Common myeloid progenitor, CD34-positive (primary cell): Measurements from ENCODE around the gene SLCO4A1.

Experiments
- CTCF ChIA-PET: fragments of 350-600 bp; sonication (Branson Sonifier 250); formaldehyde crosslinking; loops from one replicate; lab custom pipeline; 2021; ENCODE audit warnings: antibody characterized with exemption; lab: Charles Lee
- POLR2A ChIA-PET: fragments of 350-600 bp; sonication (Branson Sonifier 250); formaldehyde crosslinking; loops from one replicate; lab custom pipeline; 2021; ENCODE audit warnings: antibody characterized with exemption; lab: Charles Lee
- DNase-seq, 3 donors: peaks; one replicate each; pipeline versions ENCODE4 v3.0.0 to v3.0.0-alpha.2; 2013
- H3K27ac ChIP-seq, 2 experiments: 1 replicate in 1 of 2; 2 replicates in 1 of 2; pipeline ENCODE4 v1.7.0; 2013; ENCODE audit warnings: inconsistent platforms in 2 of 2, low read length in 2 of 2, mild to moderate bottlenecking in 2 of 2, low read depth in 1 of 2, moderate library complexity in 1 of 2; ENCODE audit not compliant: severe bottlenecking in 2 of 2, insufficient read depth in 1 of 2, poor library complexity in 1 of 2
- H3K27me3 ChIP-seq, 5 experiments: replicated peaks in 2 of 5; 1 replicate in 3 of 5; 2 replicates in 2 of 5; pipeline versions ENCODE4 v1.6.1 to v1.7.0; 2013; ENCODE audit warnings: low read length in 4 of 5, mild to moderate bottlenecking in 2 of 5, moderate library complexity in 2 of 5, inconsistent platforms in 1 of 5; ENCODE audit not compliant: insufficient read depth in 5 of 5, control insufficient read depth in 4 of 5
- H3K36me3 ChIP-seq, 4 experiments: 1 replicate in 2 of 4; 2 replicates in 2 of 4; pipeline versions ENCODE4 v1.6.1 to v1.7.0; 2013; ENCODE audit warnings: low read length in 3 of 4, control low read depth in 1 of 4, mild to moderate bottlenecking in 1 of 4; ENCODE audit not compliant: control insufficient read depth in 4 of 4, insufficient read depth in 4 of 4
- H3K4me1 ChIP-seq, 4 experiments: 1 replicate in 3 of 4; 2 replicates in 1 of 4; pipeline versions ENCODE4 v1.6.1 to v1.7.1; 2013; ENCODE audit warnings: low read length in 3 of 4, mild to moderate bottlenecking in 3 of 4, control low read depth in 1 of 4, inconsistent platforms in 1 of 4, moderate library complexity in 1 of 4; ENCODE audit not compliant: control insufficient read depth in 4 of 4, insufficient read depth in 4 of 4; ENCODE audit errors: control extremely low read depth in 1 of 4
- H3K4me3 ChIP-seq, 7 experiments: 1 replicate in 4 of 7; 2 replicates in 3 of 7; pipeline versions ENCODE4 v1.5.1 to v1.7.0; 2013; ENCODE audit warnings: mild to moderate bottlenecking in 7 of 7, low read length in 6 of 7, moderate library complexity in 6 of 7, inconsistent platforms in 2 of 7, low read depth in 2 of 7, control low read depth in 1 of 7; ENCODE audit not compliant: insufficient read depth in 4 of 7, control insufficient read depth in 1 of 7; ENCODE audit errors: extremely low read depth in 1 of 7
- H3K9me3 ChIP-seq, 5 experiments: 1 replicate in 4 of 5; 2 replicates in 1 of 5; pipeline versions ENCODE4 v1.6.1 to v1.7.1; 2013; ENCODE audit warnings: low read length in 4 of 5, mild to moderate bottlenecking in 2 of 5, inconsistent platforms in 1 of 5, low read depth in 1 of 5, moderate library complexity in 1 of 5; ENCODE audit not compliant: control insufficient read depth in 4 of 5, insufficient read depth in 2 of 5; ENCODE audit errors: control extremely low read depth in 1 of 5
- WGBS: methylation state at CpG from one replicate; pipeline ENCODE4 v1.1.5; 2013; ENCODE audit not compliant: insufficient coverage; 5-methylcytosine and 5-hydroxymethylcytosine counted together

The SLCO4A1 gene

GRCh38 chr20:62698231-62698630 lies 55.9 kb downstream of the SLCO4A1 start:
- H3K27ac ChIP-seq = no peak overlapping the region
- DNase-seq = no peak
- CTCF ChIA-PET = interaction anchor here (0.9 kb wide), 1 partner anchor 12 kb away, joined by 3 read pairs; no protein-coding TSS in a partner anchor
- POLR2A ChIA-PET = no interaction called here
- peaks cover 0 to 2% (median 0%) of the 10 kb centered on the region in 5 experiments for H3K27me3 ChIP-seq
- 95% methylated on average over 11 of the region's 14 CpGs for WGBS
- no peaks in the 10 kb centered on the region for H3K36me3 ChIP-seq
- no peaks in the 10 kb centered on the region for H3K9me3 ChIP-seq
- H3K4me1 ChIP-seq = peaks cover 0 to 4% (median 2%) of the 10 kb centered on the region in 4 experiments
- no peak overlapping the region for H3K4me3 ChIP-seq

- H3K27me3 ChIP-seq = peaks cover 0 to 2% (median 0%) of the 10 kb centered on the region in 5 experiments
- H3K9me3 ChIP-seq = no peaks in the 10 kb centered on the region
- no peaks in the 10 kb centered on the region for H3K36me3 ChIP-seq
- CTCF ChIA-PET = interaction anchor here (1.0 kb wide), 1 partner anchor 11 kb away, joined by 5 read pairs; no protein-coding TSS in a partner anchor
- no peak for DNase-seq
- POLR2A ChIA-PET = no interaction called here
- WGBS = 94% methylated on average over 19 of the region's 19 CpGs
- peaks cover 0 to 7% (median 3%) of the 10 kb centered on the region in 4 experiments for H3K4me1 ChIP-seq
- no peak overlapping the region for H3K27ac ChIP-seq
- no peak overlapping the region for H3K4me3 ChIP-seq
Observed at GRCh38 chr20:62699296-62699695, 57.0 kb downstream of the SLCO4A1 start.

- DNase-seq = no peak
- Histone ChIP-seq H3K9me3 (no peaks in the 10 kb centered on the region), H3K36me3 (no peaks in the 10 kb centered on the region), H3K27me3 (peaks cover 0 to 2% (median 0%) of the 10 kb centered on the region in 5 experiments), H3K27ac (no peak overlapping the region), H3K4me1 (peaks cover 0 to 11% (median 3%) of the 10 kb centered on the region in 4 experiments), H3K4me3 (no peak overlapping the region)
- 96% methylated on average over 11 of the region's 12 CpGs for WGBS
- ChIA-PET POLR2A (no interaction called here), CTCF (interaction anchor here (0.7 to 1.0 kb wide), 2 partner anchors 11 to 117 kb away, joined by 3 to 5 read pairs; partner anchors contain the start of gene COL9A3)
Observed at GRCh38 chr20:62699741-62700140, 57.4 kb downstream of the SLCO4A1 start.

- Histone ChIP-seq H3K27me3 (peaks cover 0 to 4% (median 2%) of the 10 kb centered on the region in 5 experiments), H3K27ac (no peak overlapping the region), H3K4me3 (no peak overlapping the region), H3K4me1 (peaks cover 0 to 11% (median 3%) of the 10 kb centered on the region in 4 experiments), H3K9me3 (no peaks in the 10 kb centered on the region), H3K36me3 (no peaks in the 10 kb centered on the region)
- ChIA-PET POLR2A (no interaction called here), CTCF (interaction anchor here (0.7 kb wide), 1 partner anchor 116 kb away, joined by 3 read pairs; the partner anchor contains the start of gene COL9A3)
- DNase-seq = no peak
- WGBS = 94% methylated on average over 16 of the region's 18 CpGs
Observed at GRCh38 chr20:62700261-62700930, 58.1 kb downstream of the SLCO4A1 start.

GRCh38 chr20:62701161-62702012 lies 59.1 kb downstream of the SLCO4A1 start:
- no peaks in the 10 kb centered on the region for H3K36me3 ChIP-seq
- POLR2A ChIA-PET = no interaction called here
- H3K4me1 ChIP-seq = peaks cover 0 to 11% (median 3%) of the 10 kb centered on the region in 4 experiments
- DNase-seq = no peak
- CTCF ChIA-PET = interaction anchor here (0.8 kb wide), 1 partner anchor 90 kb away, joined by 4 read pairs; no protein-coding TSS in a partner anchor
- 94% methylated on average over 23 of the region's 24 CpGs for WGBS
- peaks cover 0 to 6% (median 2%) of the 10 kb centered on the region in 5 experiments for H3K27me3 ChIP-seq
- H3K4me3 ChIP-seq = no peak overlapping the region
- H3K27ac ChIP-seq = no peak overlapping the region
- H3K9me3 ChIP-seq = no peaks in the 10 kb centered on the region

GRCh38 chr20:62702013-62702300 lies 59.7 kb downstream of the SLCO4A1 start:
- Histone ChIP-seq H3K9me3 (no peaks in the 10 kb centered on the region), H3K4me3 (no peak overlapping the region), H3K27me3 (peaks cover 0 to 10% (median 2%) of the 10 kb centered on the region in 5 experiments), H3K4me1 (peaks cover 0 to 11% (median 4%) of the 10 kb centered on the region in 4 experiments), H3K36me3 (no peaks in the 10 kb centered on the region), H3K27ac (no peak overlapping the region)
- ChIA-PET POLR2A (no interaction called here), CTCF (interaction anchor here (0.8 kb wide), 1 partner anchor 89 kb away, joined by 4 read pairs; no protein-coding TSS in a partner anchor)
- 99% methylated on average over 6 of the region's 11 CpGs for WGBS
- DNase-seq = no peak
